Amniotic stem cell (primary cell): Measurements from ENCODE around the gene RGS1.

Experiments used
- DNase-seq: peaks from one replicate; lab custom pipeline; 2025; lab: John Stamatoyannopoulos, UW

Gene RGS1

GRCh38 chr1:192581131-192581927, 5.8 kb downstream of the RGS1 start:
- no peak for DNase-seq

DNA sequence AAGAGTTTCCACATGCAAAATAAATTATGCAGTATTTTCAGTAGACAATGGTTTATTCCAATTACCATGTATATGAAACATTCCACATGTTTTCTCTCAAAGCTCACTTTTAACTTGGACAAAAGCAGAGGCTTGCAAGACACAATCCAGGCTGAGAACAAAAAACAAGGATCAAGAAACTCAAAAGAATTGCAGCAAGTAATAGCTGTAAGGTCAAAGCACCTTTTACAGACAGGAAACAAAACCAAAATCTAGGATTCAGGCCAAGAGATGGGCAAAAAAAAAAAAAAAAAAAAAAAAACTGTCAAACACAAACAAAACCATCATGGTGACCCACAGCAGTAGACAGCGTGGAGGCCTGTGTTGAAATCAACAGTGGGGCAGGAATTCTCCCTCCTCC, 9.3 kb downstream of the RGS1 start:
- DNase-seq, result no peak

DNA sequence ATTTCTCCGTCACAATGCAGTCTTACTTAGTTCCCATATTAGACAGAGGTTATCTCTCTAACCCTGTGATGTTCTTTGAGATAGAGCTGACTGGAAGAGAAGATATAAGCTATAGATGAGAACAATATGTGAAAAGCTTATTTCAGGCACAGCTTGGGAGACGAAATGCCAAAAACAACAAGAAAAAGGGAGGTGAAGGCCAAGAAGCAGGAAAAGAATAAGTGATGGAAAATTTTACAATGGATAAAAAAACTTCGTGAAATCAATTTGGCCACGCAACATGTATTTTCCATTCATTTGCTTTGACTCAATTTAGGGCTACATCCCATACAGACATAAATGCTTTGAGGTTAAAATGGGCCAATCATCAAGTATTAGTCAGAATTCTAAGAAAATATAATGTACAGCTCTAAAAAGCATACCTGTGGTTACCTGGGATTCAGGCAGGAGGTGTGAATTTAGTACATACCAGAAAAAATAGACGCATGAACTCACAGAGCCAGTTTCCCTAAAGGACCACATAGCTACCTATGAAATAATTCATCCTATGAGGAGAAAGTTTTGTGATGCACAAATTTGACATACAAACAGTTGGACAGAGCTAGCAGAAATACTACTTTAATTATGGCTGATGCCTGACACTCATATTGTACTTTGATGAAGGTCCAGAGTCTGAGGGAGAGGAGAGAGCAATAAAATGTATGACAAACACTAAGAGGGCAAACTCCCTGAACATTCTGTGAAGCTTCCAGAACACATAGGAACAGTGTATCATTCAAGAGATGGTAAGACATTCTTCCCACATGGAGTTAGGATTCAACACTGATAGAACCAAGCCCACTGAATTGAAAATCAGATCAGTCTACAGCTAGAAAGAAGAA, 12.1 kb downstream of the RGS1 start:
- no peak for DNase-seq

- no peak for DNase-seq
Measured at GRCh38 chr1:192588546-192588945, 13.0 kb downstream of the RGS1 start.

- DNase-seq, result no peak
Measured at GRCh38 chr1:192589813-192590212, 14.2 kb downstream of the RGS1 start.

GRCh38 chr1:192592517-192592916, 16.9 kb downstream of the RGS1 start:
- no peak for DNase-seq

GRCh38 chr1:192592981-192593708, 17.6 kb downstream of the RGS1 start:
- DNase-seq, result no peak

- no peak for DNase-seq
Measured at GRCh38 chr1:192595299-192595698, 19.7 kb downstream of the RGS1 start.

GRCh38 chr1:192598589-192598988, 23.0 kb downstream of the RGS1 start:
- no peak for DNase-seq

DNA sequence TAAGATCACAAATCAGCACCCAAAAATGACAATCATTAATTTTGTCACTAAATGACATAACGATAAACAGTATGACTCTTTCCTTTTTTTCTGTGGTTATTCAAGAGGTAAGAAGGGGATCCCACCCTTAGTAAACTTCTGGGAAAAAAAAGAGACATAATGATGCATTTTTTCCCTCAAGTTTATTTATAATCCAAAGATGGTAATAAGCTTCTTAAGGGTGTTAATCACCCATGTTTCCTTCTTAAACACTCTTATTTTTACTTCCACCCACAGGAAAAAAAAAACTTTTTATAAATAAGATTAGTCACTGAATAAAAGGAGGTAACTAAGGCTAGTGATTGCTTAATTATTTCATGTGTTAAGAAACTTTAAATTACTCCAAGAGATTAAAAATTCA, 24.7 kb downstream of the RGS1 start:
- no peak for DNase-seq

DNA sequence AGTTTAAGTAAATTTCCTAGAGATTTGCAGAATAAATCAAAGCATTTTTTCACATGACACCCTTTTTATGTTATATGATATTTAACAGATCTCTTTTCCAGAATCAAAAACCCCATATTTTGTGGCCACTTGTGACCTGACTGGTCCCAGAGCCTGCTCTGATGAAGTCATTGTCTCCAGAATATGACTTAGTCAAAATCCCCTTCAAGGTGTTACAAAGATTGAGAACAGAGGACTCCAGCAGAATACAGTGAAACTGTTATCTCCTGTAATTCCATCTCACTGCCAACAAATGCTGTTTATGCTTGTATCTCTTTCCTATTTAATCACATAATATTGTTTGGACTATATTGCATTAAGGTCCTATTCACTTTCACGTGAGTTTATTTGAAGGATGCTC, 25.6 kb downstream of the RGS1 start:
- no peak for DNase-seq

DNA sequence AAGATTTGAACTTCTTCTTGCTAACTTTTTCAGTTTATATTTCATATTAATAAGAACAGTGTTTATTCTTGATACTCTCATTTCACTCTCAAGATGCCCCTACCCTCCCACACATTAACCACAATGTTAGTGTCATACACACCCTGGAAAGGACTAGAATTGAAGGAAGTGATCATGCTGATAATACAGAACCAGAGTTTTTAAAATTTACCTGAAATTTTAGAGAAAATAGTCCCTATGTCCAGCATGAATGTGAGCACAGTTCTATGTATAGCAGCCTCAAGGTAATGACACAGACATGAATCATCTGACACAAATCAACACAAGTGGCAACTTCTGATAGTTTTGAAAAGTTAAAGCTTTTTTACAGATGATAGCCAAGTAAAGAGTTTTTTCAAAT, 26.0 kb downstream of the RGS1 start:
- no peak for DNase-seq

- DNase-seq, result no peak
Measured at GRCh38 chr1:192602757-192603156, 27.2 kb downstream of the RGS1 start.

GRCh38 chr1:192603218-192603787, 27.7 kb downstream of the RGS1 start:
- DNase-seq, result no peak

GRCh38 chr1:192604979-192605620, 29.5 kb downstream of the RGS1 start:
- no peak for DNase-seq

- no peak for DNase-seq
Measured at GRCh38 chr1:192608671-192609070, 33.1 kb downstream of the RGS1 start.

DNA sequence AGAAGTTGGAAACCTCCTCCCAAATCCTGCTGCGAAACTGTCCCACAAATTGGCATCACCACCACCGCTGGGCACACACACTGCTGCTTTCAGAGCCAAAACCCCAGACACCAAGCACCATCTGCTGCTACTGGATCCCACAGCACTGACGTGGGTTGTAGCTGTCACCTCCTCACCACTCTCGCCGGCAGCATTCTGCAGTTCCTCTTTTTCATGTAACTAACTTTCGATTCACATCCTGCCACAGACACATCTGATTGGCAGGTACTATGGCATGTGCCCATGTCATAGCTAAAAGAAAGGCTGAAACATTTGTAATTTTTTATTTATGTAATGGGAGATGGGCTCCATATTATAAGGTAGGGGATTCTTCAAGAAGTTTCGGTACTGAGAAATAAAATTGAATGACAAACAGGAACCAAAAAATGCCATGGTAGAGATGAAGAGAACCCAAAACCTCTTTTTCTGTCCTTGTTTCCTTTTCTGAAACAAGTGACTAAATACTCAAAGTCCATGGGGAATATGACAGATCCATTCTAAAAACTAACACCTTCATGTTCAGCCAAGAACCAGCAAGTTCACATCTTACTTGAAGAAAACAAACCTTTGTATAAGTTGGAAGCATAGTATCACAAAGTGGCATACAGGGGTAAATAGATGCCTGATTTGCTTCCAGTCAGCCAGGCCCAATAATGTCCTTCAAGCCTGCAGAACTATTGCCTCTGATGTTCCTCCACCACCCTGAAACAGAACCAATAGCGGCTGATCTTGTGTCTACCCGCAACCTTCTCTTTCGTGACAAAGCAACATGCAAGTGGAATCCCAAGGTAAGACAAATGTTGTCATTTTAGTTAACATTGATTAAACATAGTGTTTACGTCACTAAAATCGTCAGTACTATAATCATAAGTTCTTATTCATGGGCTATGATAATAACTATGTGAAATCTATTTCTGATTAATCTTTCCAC, 33.8 kb downstream of the RGS1 start:
- no peak for DNase-seq

- no peak for DNase-seq
Measured at GRCh38 chr1:192610112-192610889, 34.7 kb downstream of the RGS1 start.

DNA sequence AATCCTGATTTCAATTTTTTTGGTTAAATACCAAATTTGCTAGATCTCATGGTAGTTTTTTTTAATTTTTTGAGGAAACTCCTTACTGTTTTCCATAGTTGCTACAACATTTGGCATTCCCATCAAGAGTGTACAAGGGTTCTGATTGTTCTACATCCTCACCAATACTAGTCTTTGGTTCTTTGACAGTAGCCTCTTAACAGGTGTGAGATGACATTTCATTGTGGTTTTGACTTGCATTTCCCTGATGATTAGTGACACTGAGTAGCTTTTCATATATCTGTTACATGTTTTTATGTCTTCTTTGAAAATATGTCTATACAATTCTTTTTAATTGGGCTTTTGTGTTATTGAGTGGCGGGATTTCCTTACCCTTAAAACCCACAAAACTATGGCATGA, 39.5 kb downstream of the RGS1 start:
- DNase-seq, result no peak
